ENCODE measurements around the gene RPS6KL1.

Gene RPS6KL1, protein sequence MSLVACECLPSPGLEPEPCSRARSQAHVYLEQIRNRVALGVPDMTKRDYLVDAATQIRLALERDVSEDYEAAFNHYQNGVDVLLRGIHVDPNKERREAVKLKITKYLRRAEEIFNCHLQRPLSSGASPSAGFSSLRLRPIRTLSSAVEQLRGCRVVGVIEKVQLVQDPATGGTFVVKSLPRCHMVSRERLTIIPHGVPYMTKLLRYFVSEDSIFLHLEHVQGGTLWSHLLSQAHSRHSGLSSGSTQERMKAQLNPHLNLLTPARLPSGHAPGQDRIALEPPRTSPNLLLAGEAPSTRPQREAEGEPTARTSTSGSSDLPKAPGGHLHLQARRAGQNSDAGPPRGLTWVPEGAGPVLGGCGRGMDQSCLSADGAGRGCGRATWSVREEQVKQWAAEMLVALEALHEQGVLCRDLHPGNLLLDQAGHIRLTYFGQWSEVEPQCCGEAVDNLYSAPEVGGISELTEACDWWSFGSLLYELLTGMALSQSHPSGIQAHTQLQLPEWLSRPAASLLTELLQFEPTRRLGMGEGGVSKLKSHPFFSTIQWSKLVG

DNA sequence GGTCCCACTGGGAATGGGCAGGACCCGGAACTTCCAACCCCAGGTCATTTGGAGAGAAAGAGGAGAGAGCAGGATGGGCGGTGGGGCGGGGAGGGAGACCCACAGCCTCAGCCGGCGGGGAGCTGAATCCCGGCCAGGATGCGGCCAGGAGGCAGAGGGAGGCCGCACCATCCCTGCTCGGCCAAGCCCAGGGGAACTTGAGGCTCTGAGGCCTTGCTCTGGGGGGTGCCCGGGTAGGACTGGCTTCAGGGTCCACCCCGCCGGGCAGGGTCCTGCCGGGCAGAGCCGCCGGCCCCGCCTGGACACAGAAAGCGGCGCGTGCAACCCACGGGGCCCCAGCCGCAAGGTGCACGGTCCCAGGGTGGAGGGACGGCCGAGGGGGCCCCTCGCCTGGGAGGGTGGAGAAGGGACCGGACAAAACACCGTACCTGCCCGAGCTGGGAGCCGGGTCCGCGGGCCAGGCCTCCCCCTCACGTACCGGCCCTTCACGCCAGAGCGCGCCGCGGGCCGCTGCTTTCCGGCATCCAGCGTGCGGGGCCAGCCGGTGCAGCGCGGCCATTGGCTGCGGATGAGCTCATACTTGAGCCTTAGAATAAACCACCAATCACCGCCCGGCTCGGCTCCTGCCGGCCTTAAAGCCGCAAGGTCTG lies at the start of gene RPS6KL1:
Gene RPS6KL1 (minus strand): TSS at position 509 of the 650 bp plus-strand sequence. CDS start 1,719 bp downstream, outside the sequence.
- DNase-seq, result peak; percentile 82

DNA sequence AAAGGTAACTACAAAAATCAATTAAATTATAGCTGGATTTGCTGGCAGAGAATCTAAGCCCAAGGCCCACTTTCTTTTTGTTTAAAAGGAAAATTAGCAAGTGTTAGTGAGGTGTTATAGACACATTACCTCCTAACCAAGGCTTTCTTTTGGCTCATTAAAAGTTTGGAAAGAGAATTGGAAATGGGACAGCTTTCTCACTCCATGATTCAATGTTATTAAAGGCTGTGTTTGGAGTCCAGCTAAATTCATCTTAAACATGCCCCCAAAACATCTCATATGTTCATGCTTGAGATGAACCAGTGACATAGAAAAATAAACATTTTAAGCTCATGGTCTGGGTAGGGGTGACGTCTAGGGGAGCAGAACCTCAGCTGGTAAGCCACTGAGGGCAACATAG lies 45.8 kb upstream of the RPS6KL1 start:
- DNase-seq, result no peak

DNA sequence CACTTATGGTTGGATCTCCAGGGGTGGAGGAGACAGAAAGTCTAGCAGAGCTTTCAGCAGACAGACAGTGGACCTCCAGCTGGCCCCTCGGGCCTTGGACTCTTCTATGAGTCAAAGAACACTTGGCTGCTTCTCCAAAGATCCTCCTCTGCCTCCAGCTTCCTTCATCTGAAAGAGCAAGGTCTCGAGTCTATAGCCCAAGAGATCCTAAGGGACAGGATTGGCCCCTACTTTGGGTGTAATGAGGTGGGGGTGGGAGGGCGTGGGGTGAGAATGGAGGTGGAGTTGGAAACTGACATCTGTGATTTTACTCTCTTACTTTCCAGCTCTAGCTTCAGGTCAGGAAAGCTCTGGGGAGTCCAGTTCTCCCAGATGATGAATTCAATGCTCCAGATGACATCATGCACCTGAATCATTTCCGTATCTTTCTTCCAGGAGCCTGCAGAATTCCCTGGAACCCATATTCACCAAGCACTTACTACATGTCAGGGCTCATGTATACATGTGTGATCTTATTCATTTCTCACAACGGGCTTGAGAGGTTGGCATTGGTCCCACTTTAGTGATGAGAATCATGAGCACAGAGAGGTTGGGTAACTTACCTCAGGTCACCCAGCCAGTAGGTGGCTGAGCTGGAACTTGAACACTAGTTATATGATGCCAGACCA lies 42.6 kb upstream of the RPS6KL1 start:
- DNase-seq, result no peak

DNA sequence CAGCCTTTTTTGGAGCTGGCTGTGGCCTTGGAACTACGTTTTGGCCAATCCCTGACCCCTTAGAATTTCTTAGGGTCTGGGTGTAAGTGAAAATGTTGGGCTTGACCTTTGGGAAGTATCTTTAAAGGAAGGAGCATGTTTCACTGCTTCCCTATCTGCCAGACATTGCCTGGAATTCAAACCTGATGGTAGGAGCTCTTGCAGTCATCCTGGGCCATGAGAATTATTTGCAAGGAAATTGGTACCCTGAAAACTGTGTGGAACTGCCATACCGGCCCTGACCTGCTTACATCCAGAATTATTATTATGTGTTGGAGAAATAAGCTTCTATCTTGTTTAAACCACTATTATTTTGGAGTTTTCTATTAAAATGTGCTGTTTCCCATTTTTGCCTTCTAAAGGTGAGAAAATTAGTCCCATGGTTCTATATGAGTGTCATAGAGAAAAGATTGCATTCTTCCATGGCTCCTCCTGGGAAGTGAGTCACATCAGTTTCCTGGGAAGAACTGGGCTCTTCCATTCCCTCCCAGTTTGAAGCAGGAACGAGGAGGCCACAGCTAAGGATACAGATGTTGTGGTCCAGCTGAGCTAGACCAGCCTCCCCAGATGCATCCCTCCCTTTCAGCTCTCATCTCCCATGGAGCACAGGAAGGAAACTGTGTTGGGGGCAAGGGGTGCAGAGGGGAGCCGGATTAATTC lies 41.9 kb upstream of the RPS6KL1 start:
- DNase-seq, result no peak

DNA sequence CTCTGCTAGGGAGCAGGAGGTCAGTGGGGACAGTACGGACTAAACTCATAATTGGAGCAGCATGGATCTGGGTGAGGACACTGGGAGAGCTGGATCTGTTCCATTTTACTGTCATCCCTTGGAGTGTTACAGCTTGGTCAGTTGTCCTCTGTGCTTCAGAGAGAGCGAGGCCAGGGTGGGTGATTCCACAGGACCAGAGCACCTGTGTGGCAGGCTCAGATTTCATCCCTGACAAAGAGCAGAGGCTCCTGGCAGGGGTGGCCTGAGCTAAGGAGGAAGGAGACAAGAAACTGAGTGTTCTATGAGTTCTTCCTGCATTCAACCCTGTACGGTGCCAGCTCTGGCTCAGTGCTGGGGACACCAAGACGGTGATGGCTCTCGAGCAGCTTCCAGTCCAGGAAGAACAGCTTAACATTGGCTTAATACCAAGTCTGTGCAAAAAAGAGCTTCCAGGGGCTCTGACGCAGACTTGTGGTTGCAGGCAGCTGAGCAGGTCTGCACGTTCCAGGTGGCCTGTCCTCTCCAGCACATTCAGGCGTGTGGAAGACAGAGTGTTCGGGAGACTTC lies 40.7 kb upstream of the RPS6KL1 start:
- no peak for DNase-seq

DNA sequence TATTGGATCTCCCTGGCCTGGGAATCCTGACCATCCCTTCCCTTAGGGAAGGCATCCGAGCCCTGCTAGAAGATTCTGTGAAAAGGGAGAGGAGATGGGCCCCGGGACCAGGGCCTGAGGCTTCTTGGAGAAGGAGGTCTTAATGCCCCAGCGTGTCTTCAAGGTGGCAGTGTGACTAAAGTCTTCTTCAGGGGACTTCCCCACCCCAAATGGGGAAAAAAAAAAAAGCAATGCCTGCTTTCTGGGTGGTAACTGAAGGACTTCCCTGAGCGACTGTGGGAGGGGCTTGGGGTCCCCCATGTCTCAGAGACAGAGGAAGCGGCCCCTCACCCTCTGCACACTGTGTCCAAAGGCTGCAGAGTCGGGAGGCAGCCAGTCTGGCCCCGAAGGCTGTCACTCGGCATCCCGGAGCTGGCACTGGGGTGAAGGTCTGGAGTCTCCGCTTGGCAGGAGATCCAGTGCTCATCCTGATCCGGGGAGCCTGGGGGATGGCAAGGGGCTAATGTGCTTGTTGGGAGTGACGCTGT lies 40.2 kb upstream of the RPS6KL1 start:
- no peak for DNase-seq

DNA sequence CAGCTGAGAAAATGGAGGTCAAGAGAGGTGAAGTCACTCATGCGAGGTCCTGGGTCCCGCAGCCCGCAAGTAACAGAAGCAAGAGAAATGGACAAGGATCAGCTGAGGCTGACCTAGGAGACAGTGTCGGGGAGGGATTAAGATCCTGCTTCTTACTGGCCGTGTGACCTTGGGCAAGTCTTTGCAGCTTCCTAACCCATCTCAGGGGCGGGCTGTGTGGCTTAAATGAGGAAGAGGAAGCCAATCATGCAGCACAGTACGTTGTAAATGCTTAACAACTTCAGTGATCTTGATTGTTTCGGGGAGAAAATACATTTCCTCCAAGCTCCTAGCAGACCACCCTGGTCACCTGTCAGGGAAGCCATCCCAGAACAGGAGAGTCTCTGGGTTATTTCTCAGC lies 39.4 kb upstream of the RPS6KL1 start:
- no peak for DNase-seq

DNA sequence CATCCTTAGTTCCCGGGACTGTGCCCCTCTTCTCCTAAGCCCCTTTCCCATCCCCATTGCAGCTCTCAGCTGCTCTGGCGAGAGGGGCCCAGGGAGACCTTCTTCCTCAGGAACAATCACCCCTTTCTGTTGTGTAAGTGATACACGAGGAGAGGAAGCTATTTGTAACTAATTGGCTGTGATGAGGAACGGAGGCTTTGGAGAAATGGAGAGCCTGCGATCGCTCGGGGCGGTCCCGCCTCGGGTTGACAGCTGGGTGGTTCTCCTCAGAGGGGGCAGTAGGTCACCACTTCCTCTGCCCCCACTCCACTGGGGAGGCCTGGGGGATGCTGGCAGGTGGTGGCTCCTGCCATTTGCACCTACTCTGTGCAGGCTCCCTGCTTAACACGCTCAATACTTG lies 39.0 kb upstream of the RPS6KL1 start:
- no peak for DNase-seq

DNA sequence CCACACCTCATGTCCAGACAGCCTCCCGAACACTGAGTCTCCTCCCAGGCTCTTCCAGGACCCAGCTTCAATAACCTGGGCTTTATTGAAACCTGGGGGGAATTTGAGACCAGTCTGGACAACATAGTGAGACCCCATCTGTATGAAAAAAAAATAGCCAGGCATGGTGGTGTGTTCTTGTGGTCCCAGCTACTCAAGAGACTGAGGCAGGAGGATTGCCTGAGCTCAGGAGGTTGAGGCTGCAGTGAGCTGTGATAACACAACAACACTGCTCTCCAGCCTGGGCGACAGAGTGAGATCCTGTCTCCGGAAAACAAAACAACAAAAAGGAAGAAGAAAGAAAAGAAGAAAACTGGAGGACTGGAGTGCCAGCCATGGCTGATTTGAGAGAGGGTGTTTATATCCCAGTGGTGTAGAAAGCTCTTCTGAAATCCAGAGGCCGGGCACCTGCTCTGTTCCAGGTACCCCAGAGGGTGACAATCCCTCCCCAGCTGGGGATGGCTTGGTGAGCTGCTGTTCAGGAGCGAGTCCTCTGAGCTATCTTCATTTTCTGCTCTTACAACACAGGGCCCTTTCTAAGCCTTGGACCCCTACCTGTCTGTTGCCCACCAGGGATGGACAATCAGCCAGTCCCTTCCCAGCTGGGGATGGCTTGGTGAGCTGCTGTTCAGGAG lies 38.3 kb upstream of the RPS6KL1 start:
- DNase-seq, result no peak

DNA sequence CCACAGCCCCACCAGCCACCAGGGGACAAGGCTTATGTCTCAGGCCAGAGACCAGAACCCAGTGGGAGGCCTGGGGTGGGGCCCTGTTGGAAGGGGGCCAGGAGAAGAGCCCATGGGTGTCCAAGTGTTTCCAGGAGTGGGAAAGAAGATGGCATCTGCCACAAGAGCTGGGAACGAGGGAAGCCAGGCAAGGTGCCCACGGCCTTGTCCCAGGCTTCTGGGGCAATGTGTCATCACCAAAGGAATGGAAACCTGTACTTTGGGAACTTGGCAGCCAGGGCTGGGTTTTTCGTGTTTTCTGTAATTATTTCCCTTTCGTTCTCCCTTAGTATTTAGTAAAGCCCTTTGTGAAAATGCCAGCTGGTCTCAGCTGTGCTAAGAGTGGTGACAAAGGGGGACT lies 37.7 kb upstream of the RPS6KL1 start:
- no peak for DNase-seq

DNA sequence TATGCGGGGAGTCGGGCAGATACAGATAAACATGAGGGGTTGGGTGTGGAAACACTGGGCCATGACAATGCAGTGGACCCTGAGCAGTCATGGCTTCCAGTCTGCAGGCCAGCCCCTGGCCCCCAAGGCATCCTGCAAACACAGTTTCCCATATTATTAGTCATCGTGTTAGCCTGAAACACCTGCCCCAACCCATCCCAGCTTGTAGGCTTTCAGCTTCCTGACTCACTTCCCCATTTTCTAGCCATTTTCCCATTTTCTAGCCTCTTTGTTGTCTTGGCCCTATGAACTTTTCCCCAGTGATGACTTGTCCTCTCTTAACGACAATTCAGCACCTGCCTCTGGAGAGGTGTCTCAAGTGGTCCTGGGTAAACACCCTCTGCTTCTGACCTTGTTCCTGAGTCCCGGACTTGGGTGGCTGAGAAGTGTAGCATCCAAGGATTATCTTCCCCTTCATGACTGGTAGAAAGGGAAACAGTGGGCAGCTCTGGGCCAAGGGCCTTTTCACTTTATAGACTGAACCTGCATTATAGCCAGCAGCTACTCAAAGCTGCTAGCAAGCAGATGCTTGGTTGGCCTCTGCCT lies 36.6 kb upstream of the RPS6KL1 start:
- no peak for DNase-seq

DNA sequence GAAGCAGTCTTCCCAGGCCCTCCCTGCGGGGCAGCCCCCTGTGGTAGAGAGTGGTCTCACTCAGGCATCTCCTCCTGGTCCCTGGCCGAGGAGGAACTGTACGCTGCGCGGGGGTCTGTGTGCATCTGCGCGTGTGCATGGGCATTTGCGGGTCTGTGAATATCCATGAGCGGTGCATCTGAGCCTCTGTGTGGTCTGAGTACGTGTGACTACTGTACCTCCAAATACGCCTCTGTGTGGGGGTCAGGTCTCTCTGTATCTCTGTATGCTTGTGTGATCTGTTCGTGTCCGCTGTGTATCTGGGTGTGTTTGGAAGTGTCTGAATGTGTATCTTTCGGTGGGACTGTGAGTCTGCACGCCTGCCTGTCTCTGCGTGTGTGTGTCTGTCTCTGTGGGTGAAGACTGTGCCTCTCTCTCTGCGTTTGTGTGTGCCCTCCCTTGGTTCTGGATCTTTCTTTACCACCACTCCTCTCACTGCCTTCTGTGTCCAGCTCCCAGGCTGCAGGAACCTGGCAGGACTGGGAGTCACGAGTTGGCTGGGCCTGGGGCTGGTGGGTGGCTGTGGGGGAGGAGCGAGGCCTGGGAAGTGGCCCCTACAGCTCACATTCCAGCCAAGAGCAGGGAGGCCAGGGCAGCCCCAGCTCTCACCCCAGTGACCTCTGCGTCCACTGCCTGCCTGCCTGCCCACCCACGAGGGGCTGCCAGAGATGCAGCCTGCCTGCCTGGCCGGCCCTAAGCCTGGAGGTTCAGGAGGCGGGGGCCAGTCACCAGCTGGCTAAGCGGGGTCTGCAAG lies 33.4 kb upstream of the RPS6KL1 start:
- no peak for DNase-seq

DNA sequence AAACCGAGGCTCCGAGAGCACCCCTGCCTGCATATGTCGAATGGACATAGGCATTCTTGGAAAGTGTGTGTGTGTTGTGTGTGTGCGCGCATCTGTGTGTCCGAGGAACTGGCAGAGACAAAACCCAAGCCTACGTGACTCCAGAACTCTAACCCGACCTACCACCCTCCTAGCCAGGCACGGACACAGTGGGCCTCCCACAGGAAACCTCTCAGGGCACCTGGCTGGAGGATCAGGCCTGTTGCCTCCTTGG lies 32.9 kb upstream of the RPS6KL1 start:
- no peak for DNase-seq

DNA sequence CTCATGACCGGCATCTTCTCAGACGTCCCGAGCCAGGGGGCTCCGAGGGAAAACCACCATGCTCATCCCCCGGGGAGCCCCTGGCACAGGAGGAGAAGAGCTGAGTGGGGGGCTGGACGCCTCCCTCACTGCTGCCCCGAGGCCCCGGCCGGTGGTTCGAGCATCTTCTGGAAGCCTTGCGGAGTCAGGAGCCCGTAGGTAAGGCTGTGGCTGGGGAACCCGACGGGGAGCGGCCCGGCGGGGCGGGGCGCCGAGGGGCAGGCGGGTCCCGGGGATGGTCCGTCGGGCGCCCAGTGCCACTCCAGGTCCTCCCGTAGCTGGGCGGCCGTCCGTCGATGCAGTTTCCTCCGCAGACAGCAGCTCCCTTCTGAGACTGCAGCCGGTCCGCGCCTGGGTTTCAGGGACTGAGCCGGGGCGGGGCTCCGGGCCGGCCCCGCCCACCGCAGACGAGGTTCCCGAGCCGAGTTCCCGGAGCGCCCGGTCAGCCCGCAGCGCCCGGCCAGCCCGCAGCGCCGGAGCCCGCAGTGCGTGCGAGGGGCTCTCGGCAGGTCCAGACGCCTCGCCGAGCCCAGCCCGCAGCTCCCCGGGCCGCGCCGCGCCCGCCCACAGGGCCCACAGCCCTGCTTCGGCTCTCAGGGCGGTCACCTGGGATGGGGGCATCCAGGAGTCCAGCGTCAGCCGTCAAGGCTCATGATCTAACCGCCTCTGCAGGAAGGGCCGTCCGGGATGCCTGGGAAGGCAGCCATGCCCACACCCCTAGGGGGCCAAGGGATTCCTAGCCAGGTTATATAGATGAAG lies 32.4 kb upstream of the RPS6KL1 start, which contains the start of gene PGF:
Gene PGF (minus strand): TSS at position 369 of the 798 bp plus-strand sequence. CDS start 355 bp downstream, at position 14.
- no peak for DNase-seq

DNA sequence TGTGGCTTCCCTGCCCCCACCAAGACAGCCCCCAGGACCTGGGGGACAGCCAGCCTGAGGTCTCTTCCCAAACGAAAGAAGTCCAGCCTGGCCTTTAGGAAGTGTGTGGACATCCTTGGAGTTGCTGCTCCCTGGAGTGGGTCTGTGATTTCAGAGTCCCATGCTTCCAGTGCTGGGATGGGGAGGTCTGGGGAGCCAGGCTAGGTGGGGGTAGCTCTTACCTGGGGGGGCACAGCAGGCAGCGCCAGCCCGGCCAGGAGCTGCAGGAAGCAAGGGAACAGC lies 31.8 kb upstream of the RPS6KL1 start:
- no peak for DNase-seq

DNA sequence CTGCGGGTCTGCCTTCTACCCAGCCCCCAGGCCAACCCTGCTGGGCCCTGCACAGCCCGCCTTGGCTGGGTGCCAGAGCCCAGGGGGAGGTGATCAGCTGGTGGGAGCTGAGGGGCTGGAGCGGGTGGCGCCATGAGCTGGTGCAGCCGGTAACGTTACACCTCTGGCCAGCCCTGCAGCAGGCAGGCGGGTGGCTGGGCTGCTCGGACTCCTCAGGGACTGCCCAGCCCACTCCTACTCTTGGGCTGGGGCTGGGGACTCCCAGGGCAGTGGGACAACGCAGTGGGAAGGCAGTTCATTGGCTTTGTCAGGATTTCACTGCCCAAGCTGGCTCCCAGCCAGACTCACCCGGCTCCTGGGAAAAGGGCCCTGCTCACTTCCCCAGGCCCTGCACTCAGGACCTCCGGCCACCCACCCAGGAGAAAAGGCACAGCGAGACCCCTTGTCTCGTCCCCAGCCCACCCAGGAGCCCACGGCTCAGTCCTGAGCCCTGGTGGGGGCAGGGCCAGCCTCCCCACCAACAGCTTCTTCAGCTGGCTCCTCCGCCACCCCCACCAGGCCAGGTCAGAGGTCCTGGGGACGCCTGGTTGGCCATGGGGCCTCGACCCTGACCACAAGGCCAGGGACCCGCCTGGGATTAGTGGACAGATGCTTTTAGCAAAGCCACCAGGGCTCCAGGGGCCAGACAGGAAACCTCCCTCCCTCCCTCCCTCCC lies 31.3 kb upstream of the RPS6KL1 start:
- peak; percentile 75 for DNase-seq

DNA sequence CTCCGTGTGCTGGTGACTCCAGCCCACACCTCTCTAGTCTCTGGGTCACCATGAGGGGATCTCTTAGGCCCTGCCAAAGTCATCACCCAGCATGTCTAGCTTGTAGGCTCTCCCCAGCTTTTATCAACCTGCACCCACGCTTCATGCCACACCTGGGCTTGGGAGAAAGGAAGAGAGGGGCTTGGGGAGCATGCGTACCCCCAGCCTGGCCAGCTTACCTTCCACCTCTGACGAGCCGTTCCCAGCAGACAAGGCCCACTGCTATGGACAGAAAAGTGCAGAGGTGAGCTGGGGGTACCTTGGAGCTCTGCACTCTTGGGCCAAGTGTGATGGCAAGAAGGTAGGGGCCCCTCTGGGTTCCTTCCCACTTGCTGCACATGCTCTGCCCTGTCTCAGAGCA lies 30.6 kb upstream of the RPS6KL1 start:
- no peak for DNase-seq

DNA sequence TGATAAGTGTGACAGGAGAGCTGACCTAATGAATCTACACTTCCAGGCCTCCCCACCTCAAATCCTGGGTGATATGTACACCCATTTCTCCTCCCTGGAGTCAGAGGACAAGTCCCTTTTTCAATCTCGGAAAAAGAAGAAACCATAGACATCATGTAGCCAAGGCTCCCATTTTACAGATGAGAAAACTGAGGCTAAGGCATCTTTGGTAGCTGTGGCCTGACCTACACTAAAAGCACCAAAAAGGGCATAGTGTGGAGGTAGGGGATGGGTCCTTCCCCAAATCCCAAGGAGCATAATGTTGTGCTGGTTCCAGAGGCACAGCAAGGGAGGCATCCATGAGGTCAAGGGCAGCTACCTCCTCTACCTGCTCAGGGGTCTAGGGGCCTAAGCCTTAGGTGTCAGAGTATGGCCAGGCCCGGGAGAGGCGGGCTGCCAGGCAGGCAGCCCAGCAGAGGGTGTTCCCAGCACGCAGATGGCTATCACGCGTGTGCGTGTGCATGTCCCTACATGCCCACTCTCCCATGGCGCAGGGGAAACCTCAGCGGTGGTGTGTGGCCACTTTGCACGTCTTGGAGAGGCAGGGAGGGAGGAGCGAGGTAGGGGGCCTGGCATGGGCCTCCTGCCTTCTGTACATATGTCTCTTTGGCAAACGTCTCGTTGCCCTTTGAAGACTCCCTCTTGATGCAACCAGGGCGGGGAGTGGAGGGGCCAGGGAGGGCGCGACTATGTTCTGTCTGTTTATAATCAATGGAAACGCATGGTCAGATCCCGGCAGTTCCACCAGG lies 29.8 kb upstream of the RPS6KL1 start:
- no peak for DNase-seq

Measured in NCI-H1092 (cell line).